GM15510 (cell line): Measurements from ENCODE around the gene IFT80.

Source experiments
- POLR2A ChIP-seq: IDR thresholded peaks from 3 replicates; pipeline ENCODE4 v1.6.1; 2011; ENCODE audit warnings: borderline replicate concordance; ENCODE audit not compliant: insufficient read length; ENCODE audit errors: extremely low read depth

The IFT80 gene

DNA sequence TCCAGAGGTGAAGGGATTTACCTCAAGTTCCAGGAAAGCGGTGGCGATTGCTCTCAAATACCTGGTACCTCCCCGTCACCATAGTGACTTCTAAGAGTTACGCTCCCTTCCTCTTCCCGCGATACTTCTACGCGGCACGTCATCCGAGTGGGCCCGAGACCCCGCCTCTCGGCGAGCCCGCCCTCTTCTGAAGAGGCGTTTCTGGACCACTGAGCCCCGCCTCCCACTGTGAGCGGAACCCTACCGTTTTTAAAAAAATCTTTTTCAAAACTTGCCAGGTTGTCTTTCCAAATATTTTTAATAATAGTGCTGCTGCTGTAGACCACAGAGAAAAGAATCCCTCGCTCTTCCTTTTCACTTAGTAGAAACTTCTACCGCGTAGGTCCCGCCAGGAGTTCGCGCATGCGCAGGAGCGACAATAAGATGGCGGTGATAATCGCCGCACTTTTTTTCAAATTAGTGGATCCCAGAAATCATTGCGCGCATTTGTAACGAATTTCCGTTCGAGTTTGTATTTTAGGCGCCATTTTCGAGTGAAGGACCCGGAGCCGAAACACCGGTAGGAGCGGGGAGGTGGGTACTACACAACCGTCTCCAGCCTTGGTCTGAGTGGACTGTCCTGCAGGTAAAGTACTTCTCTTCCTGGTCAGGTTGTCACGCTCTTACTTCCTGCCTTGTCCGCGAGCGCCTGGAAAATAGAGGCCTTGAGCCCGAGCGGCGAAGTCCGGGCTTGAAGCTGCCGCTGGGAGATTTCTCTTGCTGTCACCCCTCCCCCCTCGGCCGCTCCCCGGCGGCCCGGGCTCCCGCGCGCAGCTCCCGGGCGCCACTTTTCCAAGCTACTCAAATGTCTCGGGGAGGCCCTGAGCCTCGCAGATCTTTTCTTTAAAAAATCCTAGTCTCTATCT is at the start of gene IFT80, which contains the start of gene SMC4:
Gene IFT80 (minus strand): TSS at position 101 of the 905 bp plus-strand sequence. CDS start 14,625 bp downstream, outside the sequence.
Gene SMC4 (plus strand): TSS at position 526 of the 905 bp plus-strand sequence. CDS start 1,177 bp downstream, outside the sequence.
- peak; percentile 76 for TF ChIP-seq POLR2A

DNA sequence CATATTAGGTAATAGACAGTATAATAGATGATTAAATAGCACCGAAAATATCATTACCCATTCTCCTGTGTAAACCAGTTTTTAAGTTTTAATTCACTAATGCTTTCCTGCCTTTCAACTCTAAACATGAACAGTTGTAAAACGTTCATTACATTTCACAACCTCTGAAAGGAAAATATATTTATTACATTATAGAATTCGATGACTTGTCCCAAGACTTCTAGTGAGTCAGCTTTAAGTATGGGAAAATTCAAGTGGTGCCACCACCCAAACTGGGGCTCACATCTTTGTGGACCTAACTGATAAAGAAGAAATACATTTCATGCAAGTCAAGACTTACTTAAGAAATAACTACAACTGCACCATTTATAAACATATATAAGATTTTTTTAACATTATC is 48.5 kb upstream of the IFT80 start:
- no peak for TF ChIP-seq POLR2A

DNA sequence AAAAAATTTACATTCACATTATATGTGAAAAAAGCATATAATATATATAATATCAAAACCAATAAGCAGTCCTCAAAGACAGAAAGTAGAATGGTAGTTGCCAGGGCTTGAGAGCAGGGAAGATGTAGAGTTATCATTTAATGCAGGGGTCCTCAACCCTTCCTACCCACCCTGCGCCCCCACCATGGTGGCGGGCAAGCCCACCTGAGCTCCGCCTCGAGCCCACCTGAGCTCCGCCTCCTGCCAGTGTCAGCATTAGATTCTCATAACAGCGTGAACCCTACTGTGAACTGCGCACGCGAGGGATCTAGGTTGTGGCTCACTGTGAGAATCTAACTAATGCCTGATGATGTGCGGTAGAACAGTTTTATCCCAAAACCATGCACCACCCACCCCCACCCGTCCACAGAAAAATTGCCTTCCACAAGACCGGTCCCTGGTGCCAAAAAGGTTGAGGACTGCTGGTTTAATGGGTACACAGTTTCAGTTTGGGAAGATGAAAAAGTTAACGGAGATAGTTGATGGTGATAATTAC is 47.6 kb upstream of the IFT80 start:
- TF ChIP-seq POLR2A: no peak

DNA sequence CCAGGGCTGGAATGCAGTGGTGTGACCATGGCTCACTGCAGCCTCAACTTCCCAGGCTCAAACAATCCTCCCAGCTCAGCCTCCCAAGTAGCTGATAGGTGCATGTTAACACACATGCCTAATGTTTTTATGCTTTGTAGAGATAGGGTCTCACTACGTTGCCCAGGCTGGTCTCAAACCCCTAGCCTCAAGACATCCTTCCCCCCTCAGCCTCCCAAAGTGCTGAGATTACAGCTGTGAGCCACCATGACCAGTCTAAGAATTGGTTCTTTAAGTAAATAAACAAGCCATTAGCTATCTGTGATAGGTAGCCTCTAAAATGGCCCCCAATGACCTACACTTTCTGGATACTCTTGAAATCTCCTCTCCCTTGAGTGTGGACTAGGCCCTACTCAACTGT is 46.8 kb upstream of the IFT80 start:
- TF ChIP-seq POLR2A: no peak

DNA sequence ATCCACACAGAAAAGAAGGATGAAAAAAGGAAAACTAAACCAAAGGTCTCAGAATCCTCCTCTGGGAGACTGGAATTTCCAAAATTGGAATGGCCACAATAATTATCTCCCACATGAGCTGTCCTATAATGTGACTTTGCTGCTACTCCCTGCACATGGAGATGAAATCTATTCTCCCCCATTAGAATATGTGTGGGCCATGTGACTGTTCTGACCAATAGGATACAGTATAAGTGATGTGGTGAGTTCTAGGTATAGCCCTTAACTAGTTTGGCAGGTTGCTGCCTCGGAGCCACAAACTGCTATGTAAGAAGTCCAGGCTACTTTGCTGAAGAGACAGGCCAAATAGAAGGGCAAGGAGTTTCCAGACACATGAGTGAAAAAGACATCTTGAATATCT is 45.4 kb upstream of the IFT80 start:
- no peak for TF ChIP-seq POLR2A

DNA sequence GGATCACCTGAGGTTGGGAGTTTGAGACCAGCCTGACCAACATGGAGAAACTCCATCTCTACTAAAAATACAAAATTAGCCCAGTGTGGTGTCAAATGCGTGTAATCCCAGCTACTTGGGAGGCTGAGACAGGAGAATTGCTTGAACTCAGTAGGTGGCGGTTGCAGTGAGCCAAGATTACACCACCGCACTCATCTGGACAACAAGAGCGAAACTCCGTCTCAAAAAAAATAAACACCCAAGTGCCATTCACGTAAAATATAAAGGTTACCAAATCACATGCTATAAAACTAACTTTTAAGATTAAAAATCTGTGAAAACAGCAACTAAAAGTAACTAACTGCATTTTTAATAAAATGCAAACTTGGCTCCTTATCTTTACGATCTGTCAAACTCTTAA is 41.7 kb upstream of the IFT80 start:
- no peak for TF ChIP-seq POLR2A

DNA sequence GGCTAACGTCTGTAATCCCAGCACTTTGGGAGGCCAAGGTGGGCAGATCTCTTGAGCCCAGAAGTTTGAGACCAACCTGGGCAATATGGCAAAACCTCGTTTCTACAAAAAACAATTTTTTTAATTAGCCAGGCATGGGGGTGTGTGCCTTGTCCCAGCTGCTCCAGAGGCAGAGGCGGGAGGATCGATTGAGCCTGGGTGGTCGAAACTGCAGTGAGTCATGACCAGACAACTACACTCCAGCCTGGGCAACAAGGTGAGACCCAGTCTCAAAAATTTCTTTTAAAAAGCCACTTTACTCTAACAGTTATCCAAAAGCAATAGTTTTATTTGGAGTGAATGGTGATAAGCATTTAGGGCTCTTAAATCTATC is 38.0 kb upstream of the IFT80 start:
- TF ChIP-seq POLR2A: no peak

DNA sequence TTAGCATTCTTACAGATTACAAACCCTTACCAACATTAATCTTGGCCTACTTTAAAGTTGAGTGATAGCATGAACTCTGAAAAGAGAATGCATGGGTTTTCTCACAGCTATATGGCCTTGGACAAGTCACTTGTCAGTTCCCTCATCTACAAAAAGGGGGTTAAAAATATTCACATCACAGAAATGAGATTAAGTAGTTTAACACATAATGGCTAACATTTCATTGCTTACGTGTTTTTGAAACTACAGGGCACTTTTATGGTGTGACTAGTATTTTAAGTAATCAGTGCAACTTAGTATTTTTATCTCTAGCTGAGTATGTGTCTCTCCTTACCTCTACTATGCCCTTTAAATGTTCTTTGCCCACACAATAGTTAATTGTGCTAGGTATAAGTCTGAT is 36.7 kb upstream of the IFT80 start:
- no peak for TF ChIP-seq POLR2A

DNA sequence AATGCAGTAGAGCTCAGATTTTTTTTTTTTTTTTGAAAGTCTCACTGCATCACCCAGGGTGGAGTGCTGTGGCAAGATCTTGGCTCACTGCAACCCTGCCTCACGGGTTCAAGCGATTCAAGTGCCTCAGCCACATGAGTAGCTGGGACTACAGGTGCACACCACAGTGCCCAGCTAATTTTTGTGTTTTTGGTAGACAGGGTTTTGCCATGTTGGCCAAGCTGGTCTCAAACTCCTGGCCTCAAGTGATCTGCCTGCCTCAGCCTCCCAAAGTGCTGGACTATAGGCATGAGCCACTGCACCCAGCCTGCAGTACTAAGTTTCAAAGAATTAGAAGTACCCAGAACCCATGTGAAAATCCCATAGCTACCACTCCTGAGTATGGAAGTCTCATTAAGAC is 36.1 kb upstream of the IFT80 start:
- TF ChIP-seq POLR2A: no peak

DNA sequence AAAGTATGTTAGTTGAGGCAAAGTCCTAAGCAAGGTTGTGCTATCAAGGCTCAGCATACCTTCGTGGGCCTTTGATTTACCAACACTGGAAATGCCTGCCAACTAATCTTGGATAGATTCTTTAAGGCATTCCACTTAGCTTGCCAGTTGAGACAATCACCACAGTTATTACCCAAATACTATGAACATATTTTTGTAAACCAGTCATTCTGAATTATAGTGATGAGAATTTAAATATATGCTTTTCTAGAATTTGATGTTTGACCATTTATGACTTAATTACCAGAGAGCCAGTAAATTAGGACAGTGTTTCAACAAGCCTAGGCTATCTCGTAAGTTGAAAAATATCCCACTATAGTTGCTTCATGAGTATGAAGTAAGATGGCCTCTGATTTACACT is 35.0 kb upstream of the IFT80 start:
- TF ChIP-seq POLR2A: no peak

DNA sequence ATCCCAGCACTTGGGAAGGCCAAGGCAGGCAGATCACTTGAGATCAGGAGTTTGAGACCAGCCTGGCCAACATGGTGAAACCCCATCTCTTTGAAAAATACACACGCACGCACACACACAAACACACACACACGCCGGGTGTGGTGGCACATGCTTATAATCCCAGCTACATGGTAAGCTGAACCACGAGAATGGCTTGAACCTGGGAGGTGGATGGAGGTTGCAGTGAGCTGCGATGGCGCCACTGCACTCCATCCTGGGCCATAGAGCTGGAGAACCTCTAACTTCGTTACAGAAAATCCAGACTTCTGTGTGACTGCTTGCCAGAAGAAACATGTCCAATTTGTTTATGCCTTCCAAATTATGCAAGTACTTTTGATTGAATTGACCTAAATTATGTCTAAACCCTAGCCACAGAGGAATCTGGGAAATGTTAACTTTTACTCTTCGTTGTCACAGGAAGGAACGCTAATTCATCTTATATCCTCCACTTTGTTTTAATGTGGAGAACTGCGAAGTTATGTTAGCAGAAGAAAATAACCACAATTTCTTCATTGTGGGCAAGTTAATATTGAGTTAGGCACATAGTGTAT is 28.9 kb upstream of the IFT80 start:
- no peak for TF ChIP-seq POLR2A

DNA sequence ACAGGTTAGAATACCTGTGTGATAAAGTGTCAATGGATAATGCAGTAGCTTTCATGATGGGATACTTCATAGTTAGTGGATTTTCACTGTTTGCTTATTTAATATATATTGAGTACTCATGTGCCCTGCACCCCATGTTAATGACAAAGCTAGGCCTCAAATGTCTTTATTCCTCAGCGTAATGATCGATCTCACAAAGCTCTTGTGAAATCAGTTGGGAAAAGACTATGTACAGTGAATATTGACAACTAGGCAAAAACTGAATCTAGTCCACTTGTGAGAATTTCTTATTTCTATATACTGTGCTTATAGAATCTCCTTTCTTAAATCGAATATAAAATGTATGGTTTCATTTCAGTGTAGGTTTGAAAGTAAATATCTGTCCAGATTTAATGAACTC is 18.3 kb upstream of the IFT80 start:
- TF ChIP-seq POLR2A: no peak

DNA sequence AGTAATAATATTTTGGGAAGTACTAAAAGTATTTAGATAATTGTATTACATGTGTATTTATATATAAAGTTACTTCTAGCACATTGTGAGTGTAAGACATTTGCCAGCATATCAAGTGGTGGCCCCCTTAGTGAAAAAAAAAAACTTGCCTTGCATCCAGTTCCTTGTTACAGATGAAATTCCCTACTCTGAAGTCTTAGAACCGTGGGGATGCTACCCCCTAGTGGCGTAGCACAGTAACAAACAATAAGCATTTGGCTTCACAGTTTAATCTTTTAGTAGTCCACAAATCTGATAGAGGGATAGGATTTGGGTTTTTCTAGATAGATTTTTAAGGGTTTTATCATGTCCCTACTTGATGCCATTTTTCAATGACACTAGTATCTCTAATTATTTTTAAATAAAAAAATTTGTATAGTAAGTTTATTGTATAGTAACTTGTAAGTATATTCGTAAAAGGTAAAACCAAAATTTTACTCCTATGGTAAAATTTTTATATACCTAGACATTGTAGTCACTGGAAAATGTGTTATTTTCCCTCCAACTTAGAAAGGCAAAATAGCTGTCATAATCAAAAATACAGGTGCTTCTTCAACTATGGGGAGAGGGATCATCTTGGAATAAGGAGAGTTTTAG is 14.7 kb upstream of the IFT80 start:
- TF ChIP-seq POLR2A: no peak

DNA sequence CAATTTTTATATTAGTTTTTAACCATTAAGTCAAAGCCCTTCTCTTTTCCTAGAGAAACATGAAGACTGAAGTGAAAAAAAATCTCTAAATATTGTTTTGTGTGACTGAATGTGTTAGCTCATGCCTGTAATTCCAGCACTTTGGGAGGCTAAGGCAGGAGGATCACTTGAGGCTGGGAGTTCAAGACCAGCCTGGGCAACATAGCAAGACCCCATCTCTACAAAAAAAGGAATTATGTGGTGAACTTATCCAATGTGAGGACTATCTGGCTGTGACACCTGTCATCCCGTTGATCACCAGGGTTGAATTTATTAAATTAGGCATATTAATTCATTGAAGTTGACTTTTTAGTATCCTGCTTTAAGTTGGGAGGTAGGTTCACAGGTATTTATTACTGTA is 13.5 kb upstream of the IFT80 start:
- no peak for TF ChIP-seq POLR2A
